SK-N-MC (cell line): ENCODE data around the gene R3HCC1L.

ENCODE experiments used
- EZH2 ChIP-seq: fragments of 200-600 bp; sonication (generic); IDR thresholded peaks from one replicate; pipeline ENCODE4 v1.6.1; 2017; ENCODE audit warnings: antibody characterized with exemption
- POLR2AphosphoS5 ChIP-seq: IDR thresholded peaks from 2 replicates; pipeline ENCODE4 v1.6.1; 2012; ENCODE audit warnings: mild to moderate bottlenecking, low read depth, low read length, borderline replicate concordance

GRCh38 chr10:98289802-98290209 is 155.3 kb downstream of the R3HCC1L start:
- no peak for TF ChIP-seq POLR2AphosphoS5
- no peak for TF ChIP-seq EZH2
